OCI-LY3 (cell line): ENCODE data around the gene ALOXE3.

Experiments used
- CTCF ChIP-seq: fragments of 200-600, 300-600 bp; sonication (generic); IDR thresholded peaks from 2 replicates; pipeline ENCODE4 v1.5.1; 2014; ENCODE audit warnings: antibody characterized with exemption, low read length, low read depth
- EZH2phosphoT487 ChIP-seq: fragments of 200-600 bp; shearing (Covaris generic); IDR thresholded peaks from 2 replicates; pipeline ENCODE4 v1.6.1; 2018; ENCODE audit warnings: antibody characterized with exemption, mixed run types, low read depth

- TF ChIP-seq CTCF, result no peak
- TF ChIP-seq EZH2phosphoT487, result no peak
These were observed 20.0 kb upstream of the ALOXE3 start for GRCh38 chr17:8138374-8138671.
